Memory B cell (primary cell): ENCODE data around the gene ZSCAN5B.
"Not testable (repeated sequence)": the region's sequence is repeated elsewhere in the genome, so short reads cannot be mapped to it uniquely, and the experiment has no call there.

ENCODE experiments used
- ATAC-seq: fragments of 150-1000 bp; cut with Tn5 transposase; 2 replicates; pipeline ENCODE4 v1.10.0; 2021; ENCODE audit warnings: low read depth, mild to moderate bottlenecking, moderate library complexity
- DNase-seq, 2 donors: peaks; one replicate each; pipeline ENCODE4 v3.0.0; 2022; ENCODE audit warnings: low spot score in 2 of 2
- H3K27ac Mint-ChIP-seq: one replicate; pipeline ENCODE4 v1.8.0; 2022; ENCODE audit warnings: mild to moderate bottlenecking, moderate library complexity, mixed read lengths
- H3K27me3 Mint-ChIP-seq: one replicate; pipeline ENCODE4 v1.8.0; 2022; ENCODE audit warnings: mixed read lengths
- H3K36me3 Mint-ChIP-seq: one replicate; pipeline ENCODE4 v1.8.0; 2022; ENCODE audit warnings: mild to moderate bottlenecking, mixed read lengths
- H3K4me1 Mint-ChIP-seq: one replicate; pipeline ENCODE4 v1.8.0; 2022; ENCODE audit warnings: mixed read lengths
- H3K4me3 Mint-ChIP-seq: one replicate; pipeline ENCODE4 v1.8.0; 2022; ENCODE audit warnings: mild to moderate bottlenecking, moderate library complexity, mixed read lengths
- H3K9me3 Mint-ChIP-seq: one replicate; pipeline ENCODE4 v1.8.0; 2022; ENCODE audit warnings: mixed read lengths

The ZSCAN5B gene

GRCh38 chr19:56197646-56198045, at the start of gene ZSCAN5B:
ZSCAN5B (minus strand) TSS chr19:56197783; CDS start chr19:56193052, 4,731 bp downstream.
- H3K9me3 Mint-ChIP-seq, DNase-seq, H3K4me1 Mint-ChIP-seq, H3K4me3 Mint-ChIP-seq, H3K36me3 Mint-ChIP-seq, H3K27me3 Mint-ChIP-seq, H3K27ac Mint-ChIP-seq, ATAC-seq: not testable (repeated sequence)

GRCh38 chr19:56245764-56246163, 48.2 kb upstream of the ZSCAN5B start:
- H3K4me3 Mint-ChIP-seq, DNase-seq, H3K4me1 Mint-ChIP-seq, ATAC-seq, H3K27ac Mint-ChIP-seq, H3K27me3 Mint-ChIP-seq, H3K9me3 Mint-ChIP-seq, H3K36me3 Mint-ChIP-seq: not testable (repeated sequence)

GRCh38 chr19:56245121-56245740, 47.6 kb upstream of the ZSCAN5B start:
- Mint-ChIP-seq H3K36me3 (no peaks in the 10 kb centered on the region), H3K4me1 (no peaks in the 10 kb centered on the region), H3K4me3 (no peak overlapping the region), H3K9me3 (no peaks in the 10 kb centered on the region), H3K27me3 (no peaks in the 10 kb centered on the region), H3K27ac (no peak overlapping the region)
- DNase-seq = no peak
- ATAC-seq = no peak

- H3K36me3 Mint-ChIP-seq = peaks cover 18% of the 10 kb centered on the region
- H3K9me3 Mint-ChIP-seq = no peaks in the 10 kb centered on the region
- DNase-seq = no peak
- no peak overlapping the region for H3K4me3 Mint-ChIP-seq
- H3K27me3 Mint-ChIP-seq = no peaks in the 10 kb centered on the region
- no peak for ATAC-seq
- no peak overlapping the region for H3K27ac Mint-ChIP-seq
- H3K4me1 Mint-ChIP-seq = no peaks in the 10 kb centered on the region
Measured at GRCh38 chr19:56223481-56223880, 25.9 kb upstream of the ZSCAN5B start.

DNA sequence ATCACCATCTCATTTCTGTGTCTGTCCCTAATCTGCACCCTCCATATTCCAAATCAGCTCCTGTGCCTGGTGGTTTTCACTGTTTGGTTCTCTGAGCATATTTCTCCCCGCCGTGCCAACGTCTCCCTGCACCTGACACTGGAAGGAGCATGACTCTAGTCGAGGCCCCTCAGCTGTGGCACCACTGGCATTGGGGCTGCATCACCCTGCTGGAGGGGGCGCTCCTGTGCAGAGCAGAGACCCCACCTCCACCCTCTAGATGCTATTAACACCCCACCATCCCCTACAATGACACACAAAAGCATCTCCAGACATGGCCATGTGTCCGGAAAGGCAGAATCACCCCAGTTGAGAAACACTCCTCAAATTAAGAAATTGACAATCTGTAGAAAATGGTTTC, 25.3 kb upstream of the ZSCAN5B start:
- DNase-seq (no peak), ATAC-seq (no peak)
- peaks cover 18% of the 10 kb centered on the region for H3K36me3 Mint-ChIP-seq
- peaks cover 2% of the 10 kb centered on the region for H3K4me1 Mint-ChIP-seq
- no peaks in the 10 kb centered on the region for H3K9me3 Mint-ChIP-seq
- H3K4me3 Mint-ChIP-seq = no peak overlapping the region
- no peak overlapping the region for H3K27ac Mint-ChIP-seq
- H3K27me3 Mint-ChIP-seq = peaks cover 2% of the 10 kb centered on the region

DNA sequence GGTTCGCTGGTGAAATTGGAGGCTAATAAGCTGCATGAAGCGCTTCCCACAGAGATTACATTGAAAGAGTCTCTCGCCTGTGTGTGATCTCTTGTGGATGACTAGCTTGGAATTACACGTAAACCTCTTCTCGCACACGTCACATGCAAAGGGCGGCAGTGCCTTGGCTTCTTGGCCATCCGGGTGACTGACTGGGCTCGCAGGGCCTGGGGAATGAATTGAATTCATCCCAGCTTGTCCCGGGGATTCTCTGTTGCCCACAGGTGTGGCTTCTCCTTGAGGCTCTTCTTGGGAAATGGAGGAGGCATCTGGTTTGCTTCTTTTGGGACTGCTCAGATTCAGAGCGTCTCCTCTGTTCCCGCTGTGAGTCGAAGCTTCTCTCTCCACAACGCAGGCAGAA, 24.3 kb upstream of the ZSCAN5B start:
- Mint-ChIP-seq H3K4me1 (peaks cover 2% of the 10 kb centered on the region), H3K27ac (no peak overlapping the region), H3K36me3 (peaks cover 18% of the 10 kb centered on the region), H3K4me3 (no peak overlapping the region), H3K27me3 (peaks cover 3% of the 10 kb centered on the region), H3K9me3 (no peaks in the 10 kb centered on the region)
- ATAC-seq (no peak), DNase-seq (no peak)

DNA sequence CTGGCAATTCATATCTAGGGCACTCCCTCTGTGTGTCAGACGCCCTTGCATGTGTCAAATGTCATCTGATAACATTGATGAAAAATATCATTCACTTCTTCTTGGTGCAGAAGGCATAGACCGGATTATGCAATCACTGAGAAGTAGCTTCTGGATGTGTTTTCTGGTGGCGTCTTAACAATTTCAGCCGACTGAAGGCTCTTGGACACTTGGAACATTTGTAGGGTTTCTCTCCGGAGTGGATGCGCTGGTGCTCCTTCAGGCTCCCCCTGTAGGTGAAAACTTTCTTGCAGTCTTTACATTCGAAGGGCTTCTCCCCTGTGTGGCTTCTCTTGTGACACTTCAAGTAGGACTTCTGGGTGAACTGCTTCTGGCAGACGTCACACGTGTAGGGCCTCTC, 23.9 kb upstream of the ZSCAN5B start:
- ATAC-seq, H3K27ac Mint-ChIP-seq, H3K27me3 Mint-ChIP-seq, H3K9me3 Mint-ChIP-seq, DNase-seq, H3K4me3 Mint-ChIP-seq, H3K4me1 Mint-ChIP-seq: not testable (repeated sequence)
- H3K36me3 Mint-ChIP-seq = peaks cover 18% of the 10 kb centered on the region

GRCh38 chr19:56218961-56219360, 21.4 kb upstream of the ZSCAN5B start:
- peaks cover 2% of the 10 kb centered on the region for H3K4me1 Mint-ChIP-seq
- no peak overlapping the region for H3K27ac Mint-ChIP-seq
- peaks cover 7% of the 10 kb centered on the region for H3K27me3 Mint-ChIP-seq
- H3K4me3 Mint-ChIP-seq = no peak overlapping the region
- peaks cover 18% of the 10 kb centered on the region for H3K36me3 Mint-ChIP-seq
- ATAC-seq = no peak
- H3K9me3 Mint-ChIP-seq = no peaks in the 10 kb centered on the region
- DNase-seq = no peak

GRCh38 chr19:56217039-56217949, 19.7 kb upstream of the ZSCAN5B start:
- Mint-ChIP-seq H3K4me1 (peaks cover 2% of the 10 kb centered on the region), H3K4me3 (peak overlapping the region; percentile 3), H3K27me3 (peaks cover 7% of the 10 kb centered on the region), H3K36me3 (peaks cover 9% of the 10 kb centered on the region), H3K9me3 (no peaks in the 10 kb centered on the region), H3K27ac (no peak overlapping the region)
- no peak for DNase-seq
- no peak for ATAC-seq

DNA sequence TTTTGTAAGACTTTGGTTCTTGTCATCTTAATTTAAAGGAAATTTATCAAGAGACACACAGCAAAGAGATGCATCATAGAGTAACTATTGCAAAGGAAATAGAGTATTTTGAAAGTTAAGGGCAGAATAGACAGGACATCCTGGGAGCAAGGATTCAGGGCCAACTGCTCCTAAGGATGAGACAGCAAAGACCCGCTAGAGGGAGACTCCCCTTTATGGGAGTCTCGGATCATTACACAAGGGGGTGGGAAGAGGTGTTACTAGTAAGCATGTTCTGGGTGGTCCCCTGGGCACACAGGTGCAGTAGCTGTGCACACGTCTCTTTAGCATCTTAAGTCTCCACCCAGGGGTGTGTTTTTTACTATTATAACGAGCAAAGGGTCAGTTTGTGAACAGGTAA, 14.1 kb upstream of the ZSCAN5B start:
- H3K27me3 Mint-ChIP-seq = peaks cover 7% of the 10 kb centered on the region
- ATAC-seq = no peak
- no peaks in the 10 kb centered on the region for H3K9me3 Mint-ChIP-seq
- DNase-seq = no peak
- H3K27ac Mint-ChIP-seq = no peak overlapping the region
- no peaks in the 10 kb centered on the region for H3K4me1 Mint-ChIP-seq
- no peak overlapping the region for H3K4me3 Mint-ChIP-seq
- no peaks in the 10 kb centered on the region for H3K36me3 Mint-ChIP-seq

DNA sequence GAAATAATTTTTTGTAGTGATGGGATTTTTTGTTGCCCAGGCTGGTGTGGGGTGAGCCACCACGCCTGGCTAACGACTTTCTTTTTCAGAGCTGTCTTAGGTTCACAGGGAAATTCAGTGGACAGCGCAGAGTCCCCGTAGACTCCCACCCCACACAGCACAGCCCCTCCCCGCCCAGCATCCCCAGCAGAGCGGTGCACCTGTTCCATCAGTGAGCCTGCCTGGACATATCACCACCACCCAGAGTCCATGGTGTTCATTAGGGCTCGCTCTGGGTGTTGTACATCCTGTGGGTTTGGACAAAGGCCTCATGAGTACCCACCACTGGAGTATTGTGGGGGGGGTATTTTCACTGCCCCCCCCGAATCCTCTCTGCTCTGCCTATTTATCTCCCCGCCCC, 12.5 kb upstream of the ZSCAN5B start:
- DNase-seq, H3K36me3 Mint-ChIP-seq, H3K4me1 Mint-ChIP-seq, H3K9me3 Mint-ChIP-seq, H3K27me3 Mint-ChIP-seq, H3K27ac Mint-ChIP-seq, ATAC-seq, H3K4me3 Mint-ChIP-seq: not testable (repeated sequence)

DNA sequence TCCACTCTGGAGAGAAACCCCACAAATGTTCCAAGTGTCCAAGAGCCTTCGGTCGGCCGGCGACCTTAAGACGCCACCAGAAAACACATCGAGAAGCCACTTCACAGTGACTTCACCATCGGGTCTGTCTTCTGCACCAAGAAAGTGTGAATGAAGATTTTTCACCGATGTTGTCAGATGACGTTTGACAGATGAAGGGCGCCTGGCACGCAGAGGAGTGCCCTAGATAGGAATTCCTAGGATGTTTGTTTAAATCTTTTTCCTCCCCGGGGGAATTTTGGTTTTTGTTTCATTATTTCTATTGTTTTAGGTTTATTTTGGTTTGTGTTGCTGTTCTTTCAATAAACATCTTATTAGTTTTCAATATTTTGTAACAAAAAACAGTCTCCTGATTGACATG, 11.5 kb upstream of the ZSCAN5B start:
- H3K4me1 Mint-ChIP-seq = no peaks in the 10 kb centered on the region
- H3K36me3 Mint-ChIP-seq = no peaks in the 10 kb centered on the region
- DNase-seq = no peak
- peaks cover 6% of the 10 kb centered on the region for H3K27me3 Mint-ChIP-seq
- H3K9me3 Mint-ChIP-seq = no peaks in the 10 kb centered on the region
- ATAC-seq = no peak
- no peak overlapping the region for H3K4me3 Mint-ChIP-seq
- no peak overlapping the region for H3K27ac Mint-ChIP-seq

DNA sequence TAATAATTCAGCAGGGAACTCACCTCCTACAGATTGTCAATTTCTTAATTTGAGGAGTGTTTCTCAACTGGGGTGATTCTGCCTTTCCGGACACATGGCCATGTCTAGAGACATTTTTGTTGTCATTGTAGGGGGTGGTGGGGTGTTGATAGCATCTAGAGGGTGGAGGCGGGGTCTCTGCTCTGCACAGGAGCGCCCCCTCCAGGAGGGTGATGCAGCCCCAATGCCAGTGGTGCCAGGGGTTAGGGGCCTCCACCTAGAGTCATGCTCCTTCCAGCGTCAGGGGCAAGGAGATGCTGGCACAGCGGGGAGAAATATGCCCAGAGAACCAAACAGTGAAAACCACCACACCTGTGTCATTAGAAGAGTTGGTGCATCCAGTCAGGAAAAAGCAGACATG, 10.0 kb upstream of the ZSCAN5B start:
- not testable (repeated sequence) for H3K27ac Mint-ChIP-seq, ATAC-seq, DNase-seq, H3K27me3 Mint-ChIP-seq, H3K36me3 Mint-ChIP-seq, H3K4me1 Mint-ChIP-seq, H3K9me3 Mint-ChIP-seq, H3K4me3 Mint-ChIP-seq

DNA sequence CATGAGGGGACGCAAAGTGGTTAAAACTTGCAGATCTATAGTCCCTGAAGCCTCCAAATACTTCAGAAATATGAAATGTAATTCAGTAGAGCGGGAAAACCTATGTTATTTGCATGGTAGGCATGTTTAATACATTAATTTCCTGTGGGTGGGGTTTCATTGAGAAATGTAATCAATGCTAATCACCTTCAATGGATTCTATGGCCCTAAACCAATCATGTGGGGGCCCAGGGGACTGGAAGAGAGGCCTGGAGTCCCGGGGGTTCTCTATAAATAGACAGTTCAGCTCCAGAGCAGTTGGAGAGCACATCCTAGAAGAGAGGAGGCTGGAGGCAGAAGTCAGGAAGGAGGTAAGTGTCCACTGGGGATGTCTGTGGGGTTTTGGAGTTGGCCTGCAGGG, 4.4 kb upstream of the ZSCAN5B start, which contains the start of gene ZSCAN5C:
Gene ZSCAN5C, plus strand, starts transcription at position 301 of the 400 bp plus-strand sequence. CDS start 3,641 bp downstream, outside the sequence.
- Mint-ChIP-seq H3K9me3 (no peaks in the 10 kb centered on the region), H3K36me3 (no peaks in the 10 kb centered on the region), H3K27me3 (peaks cover 2% of the 10 kb centered on the region), H3K4me1 (no peaks in the 10 kb centered on the region), H3K27ac (no peak within 1 kb of the TSS), H3K4me3 (no peak within 1 kb of the TSS)
- no peak for ATAC-seq
- no peak for DNase-seq
